ENCODE measurements around the gene CAMK2A.

DNA sequence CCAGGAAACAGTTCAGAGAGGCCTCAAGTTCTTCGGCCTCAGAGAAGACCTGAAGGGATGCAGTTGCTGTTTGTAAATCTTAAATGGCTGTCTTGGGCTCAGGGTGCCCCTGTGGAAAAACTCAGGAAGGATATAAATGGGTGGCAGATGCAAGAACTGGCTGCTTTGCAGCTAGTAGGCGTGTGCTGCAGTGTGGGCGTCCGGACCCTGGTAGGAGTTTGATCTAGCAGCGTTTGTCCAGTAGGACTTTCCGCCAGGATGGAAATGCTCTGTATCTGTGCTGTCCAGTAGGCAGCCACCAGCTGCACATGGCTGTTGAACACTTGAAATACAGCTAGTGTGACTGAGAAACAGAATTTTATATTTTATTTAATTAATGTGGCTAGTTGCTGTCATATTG is 115.3 kb downstream of the CAMK2A start:
- TF ChIP-seq, protein P1, sequence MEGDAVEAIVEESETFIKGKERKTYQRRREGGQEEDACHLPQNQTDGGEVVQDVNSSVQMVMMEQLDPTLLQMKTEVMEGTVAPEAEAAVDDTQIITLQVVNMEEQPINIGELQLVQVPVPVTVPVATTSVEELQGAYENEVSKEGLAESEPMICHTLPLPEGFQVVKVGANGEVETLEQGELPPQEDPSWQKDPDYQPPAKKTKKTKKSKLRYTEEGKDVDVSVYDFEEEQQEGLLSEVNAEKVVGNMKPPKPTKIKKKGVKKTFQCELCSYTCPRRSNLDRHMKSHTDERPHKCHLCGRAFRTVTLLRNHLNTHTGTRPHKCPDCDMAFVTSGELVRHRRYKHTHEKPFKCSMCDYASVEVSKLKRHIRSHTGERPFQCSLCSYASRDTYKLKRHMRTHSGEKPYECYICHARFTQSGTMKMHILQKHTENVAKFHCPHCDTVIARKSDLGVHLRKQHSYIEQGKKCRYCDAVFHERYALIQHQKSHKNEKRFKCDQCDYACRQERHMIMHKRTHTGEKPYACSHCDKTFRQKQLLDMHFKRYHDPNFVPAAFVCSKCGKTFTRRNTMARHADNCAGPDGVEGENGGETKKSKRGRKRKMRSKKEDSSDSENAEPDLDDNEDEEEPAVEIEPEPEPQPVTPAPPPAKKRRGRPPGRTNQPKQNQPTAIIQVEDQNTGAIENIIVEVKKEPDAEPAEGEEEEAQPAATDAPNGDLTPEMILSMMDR (IDR thresholded peaks at IDR 0.05) = no peak
- TF ChIP-seq POLR2AphosphoS5 (IDR thresholded peaks at IDR 0.05) (no peak), POLR2A (IDR thresholded peaks at IDR 0.05) (no peak)

All from transverse colon (tissue), 4 donors.